Amniotic epithelial cell (primary cell): ENCODE results near the gene LCORL.
"Not testable (repeated sequence)": the region's sequence is repeated elsewhere in the genome, so short reads cannot be mapped to it uniquely, and the experiment has no call there.

ENCODE experiments used
- DNase-seq: peaks from one replicate; pipeline ENCODE4 v3.0.0-alpha.2; 2010; ENCODE audit warnings: low read depth

The LCORL gene

GRCh38 chr4:17932041-17932440 is 89.5 kb downstream of the LCORL start:
- no peak for DNase-seq

GRCh38 chr4:17930256-17930655 is 91.3 kb downstream of the LCORL start:
- DNase-seq, result no peak

GRCh38 chr4:17924189-17924588 is 97.4 kb downstream of the LCORL start:
- no peak for DNase-seq

- DNase-seq, result no peak
Measured at GRCh38 chr4:17921451-17921850, 100.1 kb downstream of the LCORL start.

- no peak for DNase-seq
Measured at GRCh38 chr4:17920681-17921080, 100.9 kb downstream of the LCORL start.

GRCh38 chr4:17915439-17915838 is 106.1 kb downstream of the LCORL start:
- DNase-seq, result peak; percentile 34

GRCh38 chr4:17912011-17912410 is 109.5 kb downstream of the LCORL start:
- no peak for DNase-seq

GRCh38 chr4:17911608-17912007 is 109.9 kb downstream of the LCORL start:
- no peak for DNase-seq

GRCh38 chr4:17898553-17899055 is 123.0 kb downstream of the LCORL start:
- no peak for DNase-seq

- DNase-seq, result no peak
Measured at GRCh38 chr4:17895481-17895880, 126.1 kb downstream of the LCORL start.

- no peak for DNase-seq
Measured at GRCh38 chr4:17894421-17894820, 127.1 kb downstream of the LCORL start.

GRCh38 chr4:17889692-17890091 is 131.9 kb downstream of the LCORL start:
- peak; percentile 27 for DNase-seq

GRCh38 chr4:17884511-17884910 is 137.0 kb downstream of the LCORL start:
- no peak for DNase-seq

- DNase-seq, result no peak
Measured at GRCh38 chr4:17884063-17884462, 137.5 kb downstream of the LCORL start.

- peak; percentile 43 for DNase-seq
Measured at GRCh38 chr4:17877661-17878060, 143.9 kb downstream of the LCORL start.

- DNase-seq, result peak; percentile 48
Measured at GRCh38 chr4:17876943-17877342, 144.6 kb downstream of the LCORL start.

GRCh38 chr4:17875402-17876070 is 146.0 kb downstream of the LCORL start:
- no peak for DNase-seq

GRCh38 chr4:17869327-17869726 is 152.2 kb downstream of the LCORL start:
- peak; percentile 80 for DNase-seq

- DNase-seq, result no peak
Measured at GRCh38 chr4:17867276-17867675, 154.3 kb downstream of the LCORL start.

- DNase-seq, result no peak
Measured at GRCh38 chr4:17866810-17867209, 154.7 kb downstream of the LCORL start.

- no peak for DNase-seq
Measured at GRCh38 chr4:17865866-17866363, 155.6 kb downstream of the LCORL start.

GRCh38 chr4:17861906-17862305 is 159.6 kb downstream of the LCORL start:
- DNase-seq, result not testable (repeated sequence)

GRCh38 chr4:17859793-17860406 is 161.7 kb downstream of the LCORL start:
- no peak for DNase-seq

- DNase-seq, result peak; percentile 68
Measured at GRCh38 chr4:17854036-17854435, 167.5 kb downstream of the LCORL start.
